Keratinocyte (primary cell): ENCODE data around the gene R3HDM2. TPM values are rescaled to one million over a fixed set of nuclear protein-coding genes. Genes with fewer than 3 reads are reported as not detected.

ENCODE experiments used
- DNase-seq: peaks from one replicate; pipeline ENCODE4 v3.0.0-alpha.2; 2011; ENCODE audit warnings: low read depth, missing footprints, low spot score
- FAIRE-seq: peaks from 2 replicates; lab custom pipeline; 2011; peaks lifted over from hg19 to GRCh38; lab: Jason Lieb, UNC
- H2AFZ ChIP-seq: 2 replicates; pipeline ENCODE4 v1.6.0; 2012; ENCODE audit warnings: low read length, control low read depth, inconsistent platforms; ENCODE audit not compliant: control insufficient read depth
- H3K27ac ChIP-seq: 2 replicates; pipeline ENCODE4 v1.5.1; 2011; ENCODE audit warnings: low read length; ENCODE audit not compliant: control insufficient read depth, insufficient read depth
- H3K27me3 ChIP-seq: 3 replicates; pipeline ENCODE4 v1.6.0; 2011; ENCODE audit warnings: low read length; ENCODE audit not compliant: control insufficient read depth, insufficient read depth; ENCODE audit errors: extremely low read depth
- H3K36me3 ChIP-seq, 2 experiments: 2 replicates in 1 of 2; 3 replicates in 1 of 2; pipeline ENCODE4 v1.5.1; 2011; ENCODE audit warnings: low read length in 2 of 2, mild to moderate bottlenecking in 1 of 2; ENCODE audit not compliant: control insufficient read depth in 2 of 2, insufficient read depth in 2 of 2; ENCODE audit errors: extremely low read depth in 1 of 2
- H3K4me1 ChIP-seq: 3 replicates; pipeline ENCODE4 v1.5.1; 2011; ENCODE audit warnings: low read length; ENCODE audit not compliant: control insufficient read depth, insufficient read depth; ENCODE audit errors: extremely low read depth
- H3K4me2 ChIP-seq: 3 replicates; pipeline ENCODE4 v1.6.0; 2011; ENCODE audit warnings: low read depth, low read length; ENCODE audit not compliant: control insufficient read depth, insufficient read depth; ENCODE audit errors: extremely low read depth
- H3K4me3 ChIP-seq, 3 experiments: fragments of 200-600 bp in 1 of 3; sonication (generic) in 1 of 3; 2 replicates in 2 of 3; 3 replicates in 1 of 3; pipeline ENCODE4 v1.5.1; 2011 to 2016; ENCODE audit warnings: low read length in 3 of 3, mild to moderate bottlenecking in 3 of 3, control low read depth in 2 of 3, inconsistent platforms in 1 of 3, low read depth in 1 of 3, mixed read lengths in 1 of 3, mixed run types in 1 of 3, moderate library complexity in 1 of 3; ENCODE audit not compliant: control insufficient read depth in 2 of 3, insufficient read depth in 2 of 3; ENCODE audit errors: extremely low read depth in 1 of 3
- H3K79me2 ChIP-seq: 2 replicates; pipeline ENCODE4 v1.6.0; 2012; ENCODE audit warnings: low read length; ENCODE audit not compliant: control insufficient read depth, insufficient read depth
- H3K9ac ChIP-seq: 3 replicates; pipeline ENCODE4 v1.6.0; 2011; ENCODE audit warnings: low read length; ENCODE audit not compliant: control insufficient read depth, insufficient read depth; ENCODE audit errors: extremely low read depth
- H3K9me1 ChIP-seq: 3 replicates; pipeline ENCODE4 v1.6.0; 2011; ENCODE audit warnings: low read length; ENCODE audit not compliant: control insufficient read depth, insufficient read depth; ENCODE audit errors: extremely low read depth
- H3K9me3 ChIP-seq: 2 replicates; pipeline ENCODE4 v1.5.1; 2012; ENCODE audit warnings: low read depth, low read length; ENCODE audit not compliant: control insufficient read depth
- H4K20me1 ChIP-seq: 3 replicates; pipeline ENCODE4 v1.6.0; 2011; ENCODE audit warnings: low read length; ENCODE audit not compliant: control insufficient read depth, insufficient read depth; ENCODE audit errors: extremely low read depth
- CTCF ChIP-seq, 3 experiments: IDR thresholded peaks in 1 of 3; conservative IDR thresholded peaks in 1 of 3; optimal IDR thresholded peaks in 1 of 3; 2 replicates in 2 of 3; 3 replicates in 1 of 3; pipeline versions ENCODE3 to v1.5.1; 2011; ENCODE audit warnings: low read length in 3 of 3, mild to moderate bottlenecking in 3 of 3, moderate library complexity in 2 of 3, control low read depth in 1 of 3, inconsistent platforms in 1 of 3; ENCODE audit not compliant: insufficient read depth in 2 of 3; ENCODE audit errors: extremely low read depth in 1 of 3
- EZH2 ChIP-seq: IDR thresholded peaks from one replicate; pipeline ENCODE4 v1.6.1; 2012; ENCODE audit warnings: inconsistent platforms, mild to moderate bottlenecking, low read length, moderate library complexity
- dilution Hi-C: fragments of 300-500 bp; cut with MboI; formaldehyde crosslinking; loops from one replicate; pipeline ENCODE4 v1.7.0; 2020; ENCODE audit warnings: low sequenced_read_pairs; ENCODE audit not compliant: extremely low pct_ligation_motif_present
- polyA plus RNA-seq, 5 experiments: library from polyadenylated mRNA; depleted of rRNA in 3 of 5; stranded (reverse) in 3 of 5; stranded (forward) in 1 of 5; unstranded in 1 of 5; fragments of >200 nt; gene quantifications; 1 replicate in 1 of 5; 2 replicates in 3 of 5; 3 replicates in 1 of 5; pipeline versions ENCODE4 v1.2.1 to v1.2.3, GENCODE V29; 2011 to 2012; ENCODE audit warnings: missing spikeins in 2 of 5, low read depth in 1 of 5, low replicate concordance in 1 of 5

The R3HDM2 gene
- polyA plus RNA-seq, 1 donor (not counting 4 experiments of a cell fraction or from before 2014, with no cell fraction given), result 11.1 TPM

DNA sequence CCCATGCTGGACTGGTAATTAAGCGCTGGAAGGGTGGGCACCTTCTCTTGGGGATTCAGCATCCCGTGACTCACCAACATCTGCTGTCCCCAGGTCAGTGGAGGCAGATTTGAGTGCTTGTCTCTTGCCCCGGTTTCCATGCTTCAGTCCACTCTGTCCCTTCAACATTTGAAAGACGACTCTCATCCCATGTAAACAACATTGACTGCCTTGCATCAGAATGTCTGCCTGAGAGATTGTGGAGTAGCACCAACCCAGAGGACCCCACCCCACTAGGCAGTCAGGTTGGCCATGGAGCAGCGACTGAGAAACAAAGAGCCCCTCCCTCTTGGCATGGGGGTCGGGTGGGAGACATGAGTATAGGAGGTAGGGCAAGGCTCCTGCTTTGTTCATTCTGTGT lies 174.9 kb downstream of the R3HDM2 start:
- TF ChIP-seq CTCF (optimal IDR thresholded peaks at IDR 0.05 in 1 of 3, IDR thresholded peaks at IDR 0.05 in 1 of 3, conservative IDR thresholded peaks at IDR 0.05 in 1 of 3; ENCODE audit: extremely low read depth in 1 of 3, insufficient read depth in 2 of 3, low read length in 3 of 3) (no peak), EZH2 (no peak)
- Histone ChIP-seq H3K4me1 (no peaks in the 10 kb centered on the region), H4K20me1 (no peaks in the 10 kb centered on the region), H3K9ac (no peak overlapping the region), H3K36me3 (peaks cover 18 to 27% of the 10 kb centered on the region in 2 experiments), H3K9me1 (no peaks in the 10 kb centered on the region), H3K27me3 (no peaks in the 10 kb centered on the region), H3K79me2 (no peaks in the 10 kb centered on the region), H3K4me2 (no peak overlapping the region), H3K27ac (no peak overlapping the region), H3K4me3 (no peak overlapping the region), H3K9me3 (no peaks in the 10 kb centered on the region), H2AFZ (no peak overlapping the region)
- no peak for DNase-seq
- no peak for FAIRE-seq
- dilution Hi-C loops, result no loop called here

- Histone ChIP-seq H3K79me2 (no peaks in the 10 kb centered on the region), H3K4me2 (no peak overlapping the region), H3K4me3 (no peak overlapping the region), H3K9ac (no peak overlapping the region), H4K20me1 (no peaks in the 10 kb centered on the region), H3K9me3 (no peaks in the 10 kb centered on the region), H2AFZ (no peak overlapping the region), H3K27me3 (no peaks in the 10 kb centered on the region), H3K9me1 (no peaks in the 10 kb centered on the region), H3K4me1 (no peaks in the 10 kb centered on the region), H3K27ac (no peak overlapping the region), H3K36me3 (peaks cover 14 to 26% of the 10 kb centered on the region in 2 experiments)
- dilution Hi-C loops, result no loop called here
- TF ChIP-seq CTCF (optimal IDR thresholded peaks at IDR 0.05 in 1 of 3, IDR thresholded peaks at IDR 0.05 in 1 of 3, conservative IDR thresholded peaks at IDR 0.05 in 1 of 3; ENCODE audit: extremely low read depth in 1 of 3, insufficient read depth in 2 of 3, low read length in 3 of 3), result no peak
- no peak for TF ChIP-seq EZH2
- no peak for DNase-seq
- FAIRE-seq, result no peak
Observed at GRCh38 chr12:57254506-57255280, 176.2 kb downstream of the R3HDM2 start.
